Mucosa of descending colon (tissue), 3 donors: ENCODE results near the gene SMYD2. TPM values are rescaled to one million over a fixed set of nuclear protein-coding genes. Genes with fewer than 3 reads are reported as not detected.
A peak's percentile ranks its signal among the peaks of the same experiment; 100 is the strongest.

Experiments used
- ATAC-seq: fragments of 200-7000 bp; cut with Tn5 transposase; one replicate; pipeline ENCODE4 v1.9.1; 2020; ENCODE audit warnings: mild to moderate bottlenecking, moderate library complexity
- DNase-seq, 3 donors: peaks; one replicate each; pipeline ENCODE4 v3.0.0-alpha.2; 2020
- H3K36me3 ChIP-seq: fragments of 200-600 bp; one replicate; pipeline ENCODE4 v1.8.0; 2021; ENCODE audit warnings: low read depth, mild to moderate bottlenecking
- H3K4me1 ChIP-seq: fragments of 200-600 bp; one replicate; pipeline ENCODE4 v1.8.0; 2021; ENCODE audit warnings: low read depth, mild to moderate bottlenecking
- H3K4me3 ChIP-seq: fragments of 200-600 bp; one replicate; pipeline ENCODE4 v1.8.0; 2021; ENCODE audit warnings: mild to moderate bottlenecking
- H3K9me3 ChIP-seq: fragments of 200-600 bp; one replicate; pipeline ENCODE4 v1.8.0; 2021; ENCODE audit warnings: mild to moderate bottlenecking
- CTCF ChIP-seq: fragments of 200-600 bp; IDR thresholded peaks from one replicate; pipeline ENCODE4 v1.8.0; 2022; ENCODE audit warnings: antibody characterized with exemption, mild to moderate bottlenecking
- intact Hi-C, 2 donors: fragments of 100-400 bp; cut with DNase I in 1 of 2; cut with micrococcal nuclease in 1 of 2; formaldehyde crosslinking; loops; one replicate each; pipeline versions ENCODE4 v1.11.0 to v1.11.1; 2022; cut with DNase I, micrococcal nuclease
- total RNA-seq, 3 donors: library from RNA; stranded (reverse); fragmentation: NEBNext Ultra II Directional in 2 of 3; extraction: Animal tissue kit (Norgen Biotek cat#: 25700) in 2 of 3; gene quantifications; one replicate each; pipeline versions ENCODE4 v1.2.1 to v1.2.4, GENCODE V29; 2021 to 2023
- donor health status: DM: no; HTN: no; CAD: no; lungs with moderate emphysema.
- donor health status: DM: no; HTN: no; CAD: no.
- donor health status: DM: no; HTN: yes; CAD: no.

Gene SMYD2
- total RNA-seq, 3 donors from 2014 or later: 15.9 to 23.4 (median 18.6) TPM

- DNase-seq (no peak), ATAC-seq (no peak)
- Histone ChIP-seq H3K4me1 (no peaks in the 10 kb centered on the region), H3K4me3 (no peak overlapping the region), H3K36me3 (no peaks in the 10 kb centered on the region), H3K9me3 (no peaks in the 10 kb centered on the region)
- no peak for TF ChIP-seq CTCF
- intact Hi-C loops: loop anchor here (5.0 kb wide), 1 partner anchor 257 kb away; no protein-coding TSS in a partner anchor
Measured at GRCh38 chr1:214330222-214330621, 49.3 kb downstream of the SMYD2 start.

- no peak for TF ChIP-seq CTCF
- intact Hi-C loops: loop anchor here (5.0 kb wide), 1 partner anchor 257 kb away; no protein-coding TSS in a partner anchor
- DNase-seq: no peak
- no peaks in the 10 kb centered on the region for H3K36me3 ChIP-seq
- no peaks in the 10 kb centered on the region for H3K4me1 ChIP-seq
- no peak for ATAC-seq
- no peak overlapping the region for H3K4me3 ChIP-seq
- no peaks in the 10 kb centered on the region for H3K9me3 ChIP-seq
Measured at GRCh38 chr1:214330715-214331114, 49.8 kb downstream of the SMYD2 start.

GRCh38 chr1:214331180-214331579 is 50.2 kb downstream of the SMYD2 start:
- Histone ChIP-seq H3K4me3 (no peak overlapping the region), H3K36me3 (no peaks in the 10 kb centered on the region), H3K4me1 (no peaks in the 10 kb centered on the region), H3K9me3 (no peaks in the 10 kb centered on the region)
- TF ChIP-seq CTCF: no peak
- no peak for ATAC-seq
- intact Hi-C loops: loop anchor here (5.0 kb wide), 1 partner anchor 256 kb away; no protein-coding TSS in a partner anchor
- no peak for DNase-seq

GRCh38 chr1:214331827-214332423 is 51.0 kb downstream of the SMYD2 start:
- TF ChIP-seq CTCF: peak; percentile 62
- DNase-seq (peak in 2 of 3 donors; percentile 51 to 61), ATAC-seq (peak; percentile 65)
- H3K4me1 ChIP-seq: no peaks in the 10 kb centered on the region
- no peaks in the 10 kb centered on the region for H3K36me3 ChIP-seq
- H3K4me3 ChIP-seq: no peak overlapping the region
- intact Hi-C loops: loop anchor here (5.0 kb wide), 1 partner anchor 255 kb away; no protein-coding TSS in a partner anchor
- no peaks in the 10 kb centered on the region for H3K9me3 ChIP-seq

GRCh38 chr1:214332946-214333798 is 52.2 kb downstream of the SMYD2 start:
- Histone ChIP-seq H3K4me3 (no peak overlapping the region), H3K4me1 (no peaks in the 10 kb centered on the region), H3K9me3 (no peaks in the 10 kb centered on the region), H3K36me3 (no peaks in the 10 kb centered on the region)
- peak; percentile 62 for TF ChIP-seq CTCF
- DNase-seq (peak in 2 of 3 donors; percentile 50 to 69), ATAC-seq (peak; percentile 39)
- intact Hi-C loops: loop anchor here (5.0 kb wide), 1 partner anchor 254 kb away; no protein-coding TSS in a partner anchor
